ENCODE data around the gene KIAA1671.
A peak's percentile ranks its signal among the peaks of the same experiment; 100 is the strongest.

The KIAA1671 gene

GRCh38 chr22:24944217-24944937 lies 8.1 kb upstream of the KIAA1671 start:
- Histone ChIP-seq H3K9me3 (no peaks in the 10 kb centered on the region), H3K4me1 (no peaks in the 10 kb centered on the region), H3K36me3 (replicated peaks) (no peaks in the 10 kb centered on the region), H3K27me3 (ENCODE audit: low read depth) (no peaks in the 10 kb centered on the region), H3K4me3 (no peak overlapping the region)
- no peak for DNase-seq (ENCODE audit: low spot score in 2 of 2)
- in situ Hi-C loops (cut with MboI; ENCODE audit: low sequenced_read_pairs) = no loop called here

GRCh38 chr22:24945430-24945829 lies 7.1 kb upstream of the KIAA1671 start:
- in situ Hi-C loops (cut with MboI; ENCODE audit: low sequenced_read_pairs) = no loop called here
- no peak for DNase-seq (ENCODE audit: low spot score in 2 of 2)
- H3K27me3 ChIP-seq (ENCODE audit: low read depth) = no peaks in the 10 kb centered on the region
- H3K36me3 ChIP-seq (replicated peaks) = no peaks in the 10 kb centered on the region
- H3K4me3 ChIP-seq = no peak overlapping the region
- peaks cover 4% of the 10 kb centered on the region; the same call in 1 of the 2 replicates for H3K4me1 ChIP-seq
- H3K9me3 ChIP-seq = no peaks in the 10 kb centered on the region

GRCh38 chr22:24947383-24947782 lies 5.1 kb upstream of the KIAA1671 start:
- Histone ChIP-seq H3K9me3 (no peaks in the 10 kb centered on the region), H3K4me1 (peaks cover 4% of the 10 kb centered on the region), H3K36me3 (replicated peaks) (no peaks in the 10 kb centered on the region), H3K27me3 (ENCODE audit: low read depth) (no peaks in the 10 kb centered on the region), H3K4me3 (no peak overlapping the region)
- DNase-seq (ENCODE audit: low spot score in 2 of 2) = no peak
- in situ Hi-C loops (cut with MboI; ENCODE audit: low sequenced_read_pairs) = no loop called here

GRCh38 chr22:24947881-24948280 lies 4.6 kb upstream of the KIAA1671 start:
- no peak overlapping the region for H3K4me3 ChIP-seq
- DNase-seq (ENCODE audit: low spot score in 2 of 2) = no peak
- in situ Hi-C loops (cut with MboI; ENCODE audit: low sequenced_read_pairs) = no loop called here
- H3K9me3 ChIP-seq = no peaks in the 10 kb centered on the region
- H3K36me3 ChIP-seq (replicated peaks) = no peaks in the 10 kb centered on the region
- no peaks in the 10 kb centered on the region for H3K27me3 ChIP-seq (ENCODE audit: low read depth)
- peaks cover 4% of the 10 kb centered on the region for H3K4me1 ChIP-seq

- Histone ChIP-seq H3K9me3 (no peaks in the 10 kb centered on the region), H3K36me3 (replicated peaks) (no peaks in the 10 kb centered on the region), H3K4me1 (peaks cover 4% of the 10 kb centered on the region), H3K4me3 (no peak overlapping the region), H3K27me3 (ENCODE audit: low read depth) (no peaks in the 10 kb centered on the region)
- in situ Hi-C loops (cut with MboI; ENCODE audit: low sequenced_read_pairs) = no loop called here
- DNase-seq (ENCODE audit: low spot score in 2 of 2) = no peak
These were observed 3.9 kb upstream of the KIAA1671 start for GRCh38 chr22:24948356-24949202.

- no peaks in the 10 kb centered on the region for H3K27me3 ChIP-seq (ENCODE audit: low read depth)
- H3K4me1 ChIP-seq = peaks cover 14% of the 10 kb centered on the region
- H3K36me3 ChIP-seq (replicated peaks) = no peaks in the 10 kb centered on the region
- in situ Hi-C loops (cut with MboI; ENCODE audit: low sequenced_read_pairs) = loop anchor here (5.0 kb wide), 1 partner anchor 77 kb away; no protein-coding TSS in a partner anchor
- no peaks in the 10 kb centered on the region for H3K9me3 ChIP-seq
- DNase-seq (ENCODE audit: low spot score in 2 of 2) = peak; percentile 16 to 53
- H3K4me3 ChIP-seq = 0 out of 2 replicates have a peak overlapping the region, but pooled peaks have one; percentile 8
These were observed 2.1 kb upstream of the KIAA1671 start for GRCh38 chr22:24950272-24950902.

- peak overlapping the region; percentile 48 for H3K4me3 ChIP-seq
- H3K9me3 ChIP-seq = no peaks in the 10 kb centered on the region
- H3K36me3 ChIP-seq (replicated peaks) = no peaks in the 10 kb centered on the region
- no peaks in the 10 kb centered on the region for H3K27me3 ChIP-seq (ENCODE audit: low read depth)
- peak; percentile 58 to 78 for DNase-seq (ENCODE audit: low spot score in 2 of 2)
- in situ Hi-C loops (cut with MboI; ENCODE audit: low sequenced_read_pairs) = loop anchor here (5.0 kb wide), 1 partner anchor 74 kb away; no protein-coding TSS in a partner anchor
- H3K4me1 ChIP-seq = peaks cover 14% of the 10 kb centered on the region
These were observed 394 bp downstream of the KIAA1671 start for GRCh38 chr22:24952837-24953383.

- peak in 1 of 2 experiments; percentile 41 for DNase-seq (ENCODE audit: low spot score in 2 of 2)
- Histone ChIP-seq H3K27me3 (ENCODE audit: low read depth) (no peaks in the 10 kb centered on the region), H3K36me3 (replicated peaks) (no peaks in the 10 kb centered on the region), H3K4me1 (peaks cover 14% of the 10 kb centered on the region), H3K4me3 (peak overlapping the region; percentile 48), H3K9me3 (no peaks in the 10 kb centered on the region)
- in situ Hi-C loops (cut with MboI; ENCODE audit: low sequenced_read_pairs) = loop anchor here (5.0 kb wide), 1 partner anchor 74 kb away; no protein-coding TSS in a partner anchor
These were observed 1.0 kb downstream of the KIAA1671 start for GRCh38 chr22:24953384-24954113.

GRCh38 chr22:24954114-24954463 lies 1.6 kb downstream of the KIAA1671 start:
- Histone ChIP-seq H3K36me3 (replicated peaks) (no peaks in the 10 kb centered on the region), H3K9me3 (no peaks in the 10 kb centered on the region), H3K4me1 (peaks cover 14% of the 10 kb centered on the region), H3K27me3 (ENCODE audit: low read depth) (no peaks in the 10 kb centered on the region), H3K4me3 (peak overlapping the region; percentile 48)
- in situ Hi-C loops (cut with MboI; ENCODE audit: low sequenced_read_pairs) = loop anchor here (5.0 kb wide), 1 partner anchor 73 kb away; no protein-coding TSS in a partner anchor
- peak; percentile 36 to 40 for DNase-seq (ENCODE audit: low spot score in 2 of 2)

- DNase-seq (ENCODE audit: low spot score in 2 of 2) = no peak
- H3K36me3 ChIP-seq (replicated peaks) = no peaks in the 10 kb centered on the region
These were observed 2.3 kb downstream of the KIAA1671 start for GRCh38 chr22:24954856-24955255.

GRCh38 chr22:24957043-24957442 lies 4.5 kb downstream of the KIAA1671 start:
- H3K9me3 ChIP-seq = no peaks in the 10 kb centered on the region
- no peak overlapping the region for H3K4me3 ChIP-seq
- in situ Hi-C loops (cut with MboI; ENCODE audit: low sequenced_read_pairs) = no loop called here
- peaks cover 10% of the 10 kb centered on the region for H3K4me1 ChIP-seq
- H3K27me3 ChIP-seq (ENCODE audit: low read depth) = no peaks in the 10 kb centered on the region
- no peaks in the 10 kb centered on the region for H3K36me3 ChIP-seq (replicated peaks)
- no peak for DNase-seq (ENCODE audit: low spot score in 2 of 2)

More at GRCh38 chr22:24954856-24955255, 2.3 kb downstream of the KIAA1671 start:
- no peaks in the 10 kb centered on the region for H3K27me3 ChIP-seq (ENCODE audit: low read depth)
- H3K9me3 ChIP-seq = no peaks in the 10 kb centered on the region
- peaks cover 13% of the 10 kb centered on the region for H3K4me1 ChIP-seq
- H3K4me3 ChIP-seq = no peak overlapping the region
- in situ Hi-C loops (cut with MboI; ENCODE audit: low sequenced_read_pairs) = loop anchor here (5.0 kb wide), 1 partner anchor 72 kb away; no protein-coding TSS in a partner anchor

GRCh38 chr22:24961217-24961844 lies 8.8 kb downstream of the KIAA1671 start:
- Histone ChIP-seq H3K27me3 (ENCODE audit: low read depth) (no peaks in the 10 kb centered on the region), H3K9me3 (no peaks in the 10 kb centered on the region), H3K4me3 (no peak overlapping the region), H3K4me1 (no peaks in the 10 kb centered on the region), H3K36me3 (replicated peaks) (no peaks in the 10 kb centered on the region)
- DNase-seq (ENCODE audit: low spot score in 2 of 2) = no peak
- in situ Hi-C loops (cut with MboI; ENCODE audit: low sequenced_read_pairs) = no loop called here

Data from HAP-1 (cell line).